IMR-90 (cell line): ENCODE results near the gene NDUFA9. TPM values are rescaled to one million over a fixed set of nuclear protein-coding genes. Genes with fewer than 3 reads are reported as not detected.

ENCODE experiments used
- ATAC-seq: fragments of 200-7000 bp; cut with Tn5 transposase; 2 replicates; pipeline ENCODE4 v1.9.1; 2020; ENCODE audit warnings: low read depth, mild to moderate bottlenecking, moderate library complexity
- BruUV-seq: library from RNA; stranded (reverse); fragments of 400-500 nt; replicated peaks from 2 replicates; lab custom pipeline; 2021; lab: Mats Ljungman, UMichigan
- CTCF ChIA-PET: fragments of 300-600 bp; formaldehyde crosslinking; extraction: SDS; loops from one replicate; lab custom pipeline; 2021; ENCODE audit warnings: antibody characterized with exemption; lab: Yijun Ruan, JAX
- POLR2A ChIA-PET: fragments of 300-600 bp; sonication (Branson Sonifier 250); formaldehyde crosslinking; loops from one replicate; lab custom pipeline; 2022; ENCODE audit warnings: antibody characterized with exemption; ENCODE audit not compliant: unreplicated experiment; lab: Charles Lee
- DNase-seq: peaks from one replicate; pipeline ENCODE4 v3.0.0; 2013
- H2AFZ ChIP-seq: replicated peaks from 2 replicates; pipeline ENCODE3; 2013; ENCODE audit warnings: low read length, mild to moderate bottlenecking; ENCODE audit not compliant: poor library complexity
- H2AK5ac ChIP-seq: 2 replicates; pipeline ENCODE4 v1.6.1; 2013; ENCODE audit warnings: low read depth, low read length, inconsistent platforms
- H2AK9ac ChIP-seq: replicated peaks from 2 replicates; pipeline ENCODE3; 2013; ENCODE audit warnings: mild to moderate bottlenecking, low read depth, low read length, moderate library complexity; ENCODE audit not compliant: poor library complexity
- H2BK120ac ChIP-seq: 2 replicates; pipeline ENCODE4 v1.6.1; 2013; ENCODE audit warnings: low read depth, low read length, inconsistent platforms
- H2BK15ac ChIP-seq: 3 replicates; pipeline ENCODE4 v1.6.1; 2013; ENCODE audit warnings: low read depth, low read length, inconsistent platforms
- H2BK20ac ChIP-seq: 2 replicates; pipeline ENCODE4 v1.6.1; 2013; ENCODE audit warnings: low read depth, mild to moderate bottlenecking, inconsistent platforms, low read length, moderate library complexity
- H2BK5ac ChIP-seq: 2 replicates; pipeline ENCODE4 v1.6.1; 2013; ENCODE audit warnings: mild to moderate bottlenecking, low read depth, low read length, inconsistent platforms; ENCODE audit not compliant: poor library complexity, severe bottlenecking
- H3K14ac ChIP-seq: replicated peaks from 2 replicates; pipeline ENCODE4 v1.6.1; 2013; ENCODE audit warnings: low read depth, low read length, inconsistent platforms
- H3K18ac ChIP-seq: 2 replicates; pipeline ENCODE4 v1.6.1; 2013; ENCODE audit warnings: low read depth, low read length, control low read depth
- H3K23ac ChIP-seq: 2 replicates; pipeline ENCODE4 v1.6.1; 2013; ENCODE audit warnings: low read depth, low read length, inconsistent platforms
- H3K27ac ChIP-seq: 2 replicates; pipeline ENCODE4 v1.5.1; 2013; ENCODE audit warnings: mild to moderate bottlenecking, control low read depth, low read length; ENCODE audit not compliant: insufficient read depth
- H3K27me3 ChIP-seq: 2 replicates; pipeline ENCODE4 v1.6.1; 2013; ENCODE audit warnings: low read length; ENCODE audit not compliant: control insufficient read depth, insufficient read depth
- H3K36me3 ChIP-seq: 2 replicates; pipeline ENCODE4 v1.6.1; 2013; ENCODE audit warnings: low read length, mixed read lengths; ENCODE audit not compliant: control insufficient read depth, insufficient read depth
- H3K4ac ChIP-seq: 2 replicates; pipeline ENCODE4 v1.6.1; 2013; ENCODE audit warnings: low read depth, low read length, inconsistent platforms
- H3K4me1 ChIP-seq: 2 replicates; pipeline ENCODE4 v1.6.1; 2013; ENCODE audit warnings: low read length, mixed read lengths; ENCODE audit not compliant: control insufficient read depth, insufficient read depth
- H3K4me2 ChIP-seq: 2 replicates; pipeline ENCODE4 v1.6.1; 2013; ENCODE audit warnings: low read depth, mild to moderate bottlenecking, control low read depth, low read length, moderate library complexity
- H3K4me3 ChIP-seq: 2 replicates; pipeline ENCODE4 v1.5.1; 2013; ENCODE audit warnings: low read depth, mild to moderate bottlenecking, control low read depth, low read length, moderate library complexity; ENCODE audit not compliant: insufficient read depth
- H3K56ac ChIP-seq: 2 replicates; pipeline ENCODE4 v1.6.1; 2013; ENCODE audit warnings: low read length, inconsistent platforms; ENCODE audit not compliant: insufficient read depth; ENCODE audit errors: extremely low read depth
- H3K79me1 ChIP-seq, 2 experiments: 2 replicates each; pipeline ENCODE4 v1.6.1; 2013; ENCODE audit warnings: low read length in 2 of 2, inconsistent platforms in 1 of 2, low read depth in 1 of 2
- H3K9ac ChIP-seq: 2 replicates; pipeline ENCODE4 v1.6.1; 2013; ENCODE audit warnings: low read depth, low read length, control low read depth
- H3K9me1 ChIP-seq: 2 replicates; pipeline ENCODE4 v1.6.1; 2013; ENCODE audit warnings: low read length, inconsistent platforms; ENCODE audit not compliant: insufficient read depth
- H3K9me3 ChIP-seq: 2 replicates; pipeline ENCODE4 v1.6.1; 2013; ENCODE audit warnings: low read length; ENCODE audit not compliant: control insufficient read depth, insufficient read depth
- H4K20me1 ChIP-seq: 2 replicates; pipeline ENCODE4 v1.6.1; 2013; ENCODE audit warnings: low read length, inconsistent platforms; ENCODE audit not compliant: insufficient read depth
- H4K5ac ChIP-seq: 2 replicates; pipeline ENCODE4 v1.6.1; 2013; ENCODE audit warnings: mild to moderate bottlenecking, low read depth, low read length, control low read depth
- H4K8ac ChIP-seq, 2 experiments: 2 replicates each; pipeline ENCODE4 v1.6.1; 2013; ENCODE audit warnings: low read depth in 2 of 2, low read length in 2 of 2, control low read depth in 1 of 2, inconsistent platforms in 1 of 2
- H4K91ac ChIP-seq: 2 replicates; pipeline ENCODE4 v1.6.1; 2013; ENCODE audit warnings: low read depth, low read length, inconsistent platforms; ENCODE audit not compliant: insufficient read depth
- BHLHE40 ChIP-seq: fragments of 150-350 bp; IDR thresholded peaks from 2 replicates; pipeline ENCODE4 v1.6.1; 2016; ENCODE audit warnings: mild to moderate bottlenecking, low read depth, low read length
- CEBPB ChIP-seq: IDR thresholded peaks from 2 replicates; pipeline ENCODE4 v1.6.1; 2012; ENCODE audit warnings: low read depth, low read length, improper control_type of control experiment
- CHD1 ChIP-seq: IDR thresholded peaks from 2 replicates; pipeline ENCODE4 v1.6.1; 2012; ENCODE audit warnings: low read depth, low read length, improper control_type of control experiment
- FOS ChIP-seq: fragments of 150-350 bp; IDR thresholded peaks from 2 replicates; pipeline ENCODE4 v1.6.1; 2016; ENCODE audit warnings: low read depth, low read length
- MAFK ChIP-seq: IDR thresholded peaks from 2 replicates; pipeline ENCODE4 v1.6.1; 2012; ENCODE audit warnings: low read depth, low read length, improper control_type of control experiment
- MAZ ChIP-seq: IDR thresholded peaks from 2 replicates; pipeline ENCODE4 v1.6.1; 2012; ENCODE audit warnings: low read depth, mild to moderate bottlenecking, low read length, improper control_type of control experiment, moderate library complexity, borderline replicate concordance
- MXI1 ChIP-seq: IDR thresholded peaks from 2 replicates; pipeline ENCODE4 v1.6.1; 2012; ENCODE audit warnings: low read depth, mild to moderate bottlenecking, low read length, moderate library complexity, borderline replicate concordance
- NFE2L2 ChIP-seq: fragments of 150-350 bp; IDR thresholded peaks from 2 replicates; pipeline ENCODE4 v1.6.1; 2016; ENCODE audit warnings: low read depth, mild to moderate bottlenecking, low read length
- POLR2A ChIP-seq: IDR thresholded peaks from 2 replicates; pipeline ENCODE4 v1.6.1; 2012; ENCODE audit warnings: mild to moderate bottlenecking, low read depth, low read length
- RAD21 ChIP-seq: IDR thresholded peaks from 2 replicates; pipeline ENCODE4 v1.6.1; 2012; ENCODE audit warnings: low read length, improper control_type of control experiment
- RCOR1 ChIP-seq: IDR thresholded peaks from 2 replicates; pipeline ENCODE4 v1.6.1; 2012; ENCODE audit warnings: mild to moderate bottlenecking, low read length, improper control_type of control experiment; ENCODE audit not compliant: insufficient replicate concordance
- RFX5 ChIP-seq: IDR thresholded peaks from 2 replicates; pipeline ENCODE4 v1.8.0; 2012; ENCODE audit warnings: low read depth, mild to moderate bottlenecking, low read length, moderate library complexity
- SMC3 ChIP-seq: fragments of 150-350 bp; IDR thresholded peaks from 2 replicates; pipeline ENCODE4 v1.6.1; 2016; ENCODE audit warnings: low read depth, mild to moderate bottlenecking, antibody characterized with exemption, low read length, moderate library complexity
- WGBS, 2 experiments: methylation state at CpG; one replicate each; pipeline versions ENCODE4 v1.1.5 to v1.1.7; 2013; ENCODE audit warnings: missing lambda C conversion rate in 2 of 2; ENCODE audit not compliant: insufficient read length in 1 of 2; ENCODE audit errors: extremely low coverage in 2 of 2; 5-methylcytosine and 5-hydroxymethylcytosine counted together
- dilution Hi-C: fragments of 300-500 bp; cut with HindIII; formaldehyde crosslinking; loops from one replicate; pipeline ENCODE4 v1.14.3; 2018; ENCODE audit warnings: low sequenced_read_pairs; ENCODE audit not compliant: unreplicated experiment
- in situ Hi-C: fragments of 300-500 bp; cut with MboI; formaldehyde crosslinking; loops from 3 replicates; pipeline ENCODE4 v1.14.3; 2019; ENCODE audit warnings: low sequenced_read_pairs, inconsistent platforms, mixed read lengths
- intact Hi-C: fragments of 100-400 bp; cut with micrococcal nuclease; formaldehyde crosslinking; loops from 2 replicates; pipeline ENCODE4 v1.10.0; 2022
- polyA plus RNA-seq, 3 experiments: library from polyadenylated mRNA; depleted of rRNA; stranded (reverse); fragments of >200 nt; gene quantifications; 2 replicates each; pipeline ENCODE4 v1.2.3, GENCODE V29; 2012; ENCODE audit warnings: low replicate concordance in 1 of 3
- total RNA-seq: library from RNA; depleted of rRNA; stranded (reverse); fragments of >200 nt; gene quantifications from 2 replicates; pipeline ENCODE4 v1.2.3, GENCODE V29; 2012
- TF ChIP-seq, protein P1 (sequence below): conservative IDR thresholded peaks from 2 replicates; pipeline ENCODE4 v1.5.1; 2012; ENCODE audit warnings: mild to moderate bottlenecking, low read depth, low read length, improper control_type of control experiment
- TF ChIP-seq, protein P2 (sequence below): fragments of 150-350 bp; IDR thresholded peaks from 2 replicates; pipeline ENCODE4 v1.6.1; 2016; ENCODE audit warnings: low read depth, mild to moderate bottlenecking, low read length, moderate library complexity, borderline replicate concordance
- TF ChIP-seq, protein P3 (sequence below): fragments of 150-350 bp; IDR thresholded peaks from 2 replicates; pipeline ENCODE4 v1.6.1; 2017; ENCODE audit warnings: mild to moderate bottlenecking, antibody characterized with exemption, low read length, low read depth

NDUFA9 gene
- total and polyA plus RNA-seq, 2 of the 4 experiments (the other 2 are of a cell fraction) = 71.0 to 124 TPM

DNA sequence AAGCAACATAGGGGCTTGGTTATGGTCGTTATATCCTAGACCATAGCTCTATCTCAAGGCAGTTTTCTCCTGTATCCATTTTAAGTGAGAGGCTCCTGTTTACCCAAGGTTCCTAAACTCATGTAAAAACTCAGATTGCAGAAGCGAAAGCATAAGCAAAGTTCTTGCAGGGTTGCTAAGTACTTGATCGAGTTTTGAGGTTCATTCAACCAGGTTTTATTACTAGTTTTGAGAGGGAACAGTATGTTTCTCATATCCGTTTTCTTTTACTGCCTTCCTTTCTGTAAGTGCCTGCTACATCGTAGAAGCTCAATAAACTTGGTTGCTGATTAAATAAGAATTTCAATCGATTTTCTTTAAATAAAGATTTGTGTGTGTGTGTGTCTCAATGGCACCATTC is 5.2 kb upstream of the NDUFA9 start:
- Histone ChIP-seq H3K36me3 (no peaks in the 10 kb centered on the region), H3K4me1 (no peaks in the 10 kb centered on the region), H3K4me2 (no peak overlapping the region), H3K9ac (no peak overlapping the region), H2BK15ac (no peak overlapping the region), H3K4ac (no peak overlapping the region), H3K27me3 (no peaks in the 10 kb centered on the region), H3K9me1 (no peaks in the 10 kb centered on the region), H2BK20ac (no peak overlapping the region), H3K9me3 (no peaks in the 10 kb centered on the region), H2BK5ac (no peak overlapping the region), H3K18ac (no peak overlapping the region), H3K14ac (no peak overlapping the region), H2BK120ac (no peak overlapping the region), H3K23ac (no peak overlapping the region), H4K5ac (no peak overlapping the region), H3K79me1 (peaks cover 0 to 9% of the 10 kb centered on the region in 2 experiments; a peak in 2 of 4 replicates), H3K27ac (no peak overlapping the region), H4K91ac (no peak overlapping the region), H4K8ac (no peak overlapping the region), H3K56ac (no peak overlapping the region), H2AK5ac (no peak overlapping the region), H3K4me3 (no peak overlapping the region), H2AFZ (no peak overlapping the region), H4K20me1 (no peaks in the 10 kb centered on the region), H2AK9ac (no peak overlapping the region)
- TF ChIP-seq CEBPB = no peak
- TF ChIP-seq, protein P1, sequence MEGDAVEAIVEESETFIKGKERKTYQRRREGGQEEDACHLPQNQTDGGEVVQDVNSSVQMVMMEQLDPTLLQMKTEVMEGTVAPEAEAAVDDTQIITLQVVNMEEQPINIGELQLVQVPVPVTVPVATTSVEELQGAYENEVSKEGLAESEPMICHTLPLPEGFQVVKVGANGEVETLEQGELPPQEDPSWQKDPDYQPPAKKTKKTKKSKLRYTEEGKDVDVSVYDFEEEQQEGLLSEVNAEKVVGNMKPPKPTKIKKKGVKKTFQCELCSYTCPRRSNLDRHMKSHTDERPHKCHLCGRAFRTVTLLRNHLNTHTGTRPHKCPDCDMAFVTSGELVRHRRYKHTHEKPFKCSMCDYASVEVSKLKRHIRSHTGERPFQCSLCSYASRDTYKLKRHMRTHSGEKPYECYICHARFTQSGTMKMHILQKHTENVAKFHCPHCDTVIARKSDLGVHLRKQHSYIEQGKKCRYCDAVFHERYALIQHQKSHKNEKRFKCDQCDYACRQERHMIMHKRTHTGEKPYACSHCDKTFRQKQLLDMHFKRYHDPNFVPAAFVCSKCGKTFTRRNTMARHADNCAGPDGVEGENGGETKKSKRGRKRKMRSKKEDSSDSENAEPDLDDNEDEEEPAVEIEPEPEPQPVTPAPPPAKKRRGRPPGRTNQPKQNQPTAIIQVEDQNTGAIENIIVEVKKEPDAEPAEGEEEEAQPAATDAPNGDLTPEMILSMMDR = no peak
- TF ChIP-seq BHLHE40 = no peak
- no peak for TF ChIP-seq POLR2A
- no peak for TF ChIP-seq RCOR1
- no peak for TF ChIP-seq MAFK
- no peak for TF ChIP-seq RFX5
- TF ChIP-seq SMC3 = no peak
- no peak for TF ChIP-seq FOS
- no peak for TF ChIP-seq CHD1
- TF ChIP-seq, protein P2, sequence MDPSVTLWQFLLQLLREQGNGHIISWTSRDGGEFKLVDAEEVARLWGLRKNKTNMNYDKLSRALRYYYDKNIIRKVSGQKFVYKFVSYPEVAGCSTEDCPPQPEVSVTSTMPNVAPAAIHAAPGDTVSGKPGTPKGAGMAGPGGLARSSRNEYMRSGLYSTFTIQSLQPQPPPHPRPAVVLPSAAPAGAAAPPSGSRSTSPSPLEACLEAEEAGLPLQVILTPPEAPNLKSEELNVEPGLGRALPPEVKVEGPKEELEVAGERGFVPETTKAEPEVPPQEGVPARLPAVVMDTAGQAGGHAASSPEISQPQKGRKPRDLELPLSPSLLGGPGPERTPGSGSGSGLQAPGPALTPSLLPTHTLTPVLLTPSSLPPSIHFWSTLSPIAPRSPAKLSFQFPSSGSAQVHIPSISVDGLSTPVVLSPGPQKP = no peak
- TF ChIP-seq RAD21 = no peak
- no peak for TF ChIP-seq MAZ
- no peak for TF ChIP-seq NFE2L2
- TF ChIP-seq, protein P3, sequence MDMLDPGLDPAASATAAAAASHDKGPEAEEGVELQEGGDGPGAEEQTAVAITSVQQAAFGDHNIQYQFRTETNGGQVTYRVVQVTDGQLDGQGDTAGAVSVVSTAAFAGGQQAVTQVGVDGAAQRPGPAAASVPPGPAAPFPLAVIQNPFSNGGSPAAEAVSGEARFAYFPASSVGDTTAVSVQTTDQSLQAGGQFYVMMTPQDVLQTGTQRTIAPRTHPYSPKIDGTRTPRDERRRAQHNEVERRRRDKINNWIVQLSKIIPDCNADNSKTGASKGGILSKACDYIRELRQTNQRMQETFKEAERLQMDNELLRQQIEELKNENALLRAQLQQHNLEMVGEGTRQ = no peak
- no peak for TF ChIP-seq MXI1
- BruUV-seq = no TSS peak
- 80% methylated on average over 1 of the region's 6 CpGs; no CpG with 5 or more reads in 1 of the 2 experiments for WGBS, 2 experiments
- ChIA-PET POLR2A (no interaction called here), CTCF (no interaction called here)
- intact Hi-C loops = no loop called here
- ATAC-seq = no peak
- in situ Hi-C loops = no loop called here
- dilution Hi-C loops = no loop called here
- no peak for DNase-seq
